ENCODE data around the gene POU2F1.

The POU2F1 gene

GRCh38 chr1:167220537-167221125 is at the start of gene POU2F1:
TSS of gene POU2F1 (plus strand) at chr1:167220886. CDS start at chr1:167220898, 12 bp downstream.
- DNase-seq (ENCODE audit: low read depth) = peak; percentile 93

GRCh38 chr1:167171286-167171929 is 49.3 kb upstream of the POU2F1 start:
- DNase-seq (ENCODE audit: low read depth) = peak; percentile 44

GRCh38 chr1:167173516-167174184 is 47.0 kb upstream of the POU2F1 start:
- peak; percentile 27 for DNase-seq (ENCODE audit: low read depth)

- peak; percentile 41 for DNase-seq (ENCODE audit: low read depth)
Observed at GRCh38 chr1:167175901-167176300, 44.8 kb upstream of the POU2F1 start.

- DNase-seq (ENCODE audit: low read depth) = no peak
Observed at GRCh38 chr1:167178831-167179230, 41.9 kb upstream of the POU2F1 start.

GRCh38 chr1:167182571-167183320 is 37.9 kb upstream of the POU2F1 start:
- no peak for DNase-seq (ENCODE audit: low read depth)

GRCh38 chr1:167184081-167184480 is 36.6 kb upstream of the POU2F1 start:
- DNase-seq (ENCODE audit: low read depth) = no peak

- DNase-seq (ENCODE audit: low read depth) = no peak
Observed at GRCh38 chr1:167185062-167185461, 35.6 kb upstream of the POU2F1 start.

- no peak for DNase-seq (ENCODE audit: low read depth)
Observed at GRCh38 chr1:167185974-167186657, 34.6 kb upstream of the POU2F1 start.

- DNase-seq (ENCODE audit: low read depth) = no peak
Observed at GRCh38 chr1:167186771-167187170, 33.9 kb upstream of the POU2F1 start.

GRCh38 chr1:167190747-167191237 is 29.9 kb upstream of the POU2F1 start:
- DNase-seq (ENCODE audit: low read depth) = no peak

- no peak for DNase-seq (ENCODE audit: low read depth)
Observed at GRCh38 chr1:167191958-167192357, 28.7 kb upstream of the POU2F1 start.

GRCh38 chr1:167194182-167194581 is 26.5 kb upstream of the POU2F1 start:
- no peak for DNase-seq (ENCODE audit: low read depth)

GRCh38 chr1:167196166-167196565 is 24.5 kb upstream of the POU2F1 start:
- DNase-seq (ENCODE audit: low read depth) = no peak

- DNase-seq (ENCODE audit: low read depth) = no peak
Observed at GRCh38 chr1:167197236-167197635, 23.4 kb upstream of the POU2F1 start.

- no peak for DNase-seq (ENCODE audit: low read depth)
Observed at GRCh38 chr1:167197692-167198091, 23.0 kb upstream of the POU2F1 start.

GRCh38 chr1:167198518-167199133 is 22.1 kb upstream of the POU2F1 start:
- no peak for DNase-seq (ENCODE audit: low read depth)

- no peak for DNase-seq (ENCODE audit: low read depth)
Observed at GRCh38 chr1:167199656-167200055, 21.0 kb upstream of the POU2F1 start.

GRCh38 chr1:167200272-167200671 is 20.4 kb upstream of the POU2F1 start:
- DNase-seq (ENCODE audit: low read depth) = no peak

- no peak for DNase-seq (ENCODE audit: low read depth)
Observed at GRCh38 chr1:167200749-167201148, 19.9 kb upstream of the POU2F1 start.

- DNase-seq (ENCODE audit: low read depth) = no peak
Observed at GRCh38 chr1:167202049-167202448, 18.6 kb upstream of the POU2F1 start.

All from amniotic epithelial cell (primary cell).